Measurements from ENCODE around the gene ATP8B4.

ATP8B4 gene

GRCh38 chr15:50061503-50061902 lies 57.5 kb downstream of the ATP8B4 start:
- Histone ChIP-seq H3K79me2 (ENCODE audit: insufficient read depth, low read depth) (no peaks in the 10 kb centered on the region), H2AFZ (ENCODE audit: low read depth) (no peak overlapping the region), H3K9ac (no peak overlapping the region), H3K27me3 (ENCODE audit: insufficient read depth, low read depth) (no peaks in the 10 kb centered on the region), H3K27ac (no peak overlapping the region), H3K4me3 (IDR thresholded peaks at IDR 0.05; ENCODE audit: insufficient read depth, low read depth, low read length) (no peak overlapping the region), H3K36me3 (ENCODE audit: insufficient read depth) (no peaks in the 10 kb centered on the region), H3K4me2 (no peak overlapping the region), H4K20me1 (ENCODE audit: insufficient read depth) (no peaks in the 10 kb centered on the region), H3K4me1 (ENCODE audit: low read depth, poor library complexity, severe bottlenecking) (peaks cover 17% of the 10 kb centered on the region)
- no peak for TF ChIP-seq CTCF (conservative IDR thresholded peaks at IDR 0.05; ENCODE audit: low read depth, low read length)

GRCh38 chr15:50059883-50060282 lies 59.1 kb downstream of the ATP8B4 start:
- Histone ChIP-seq H2AFZ (ENCODE audit: low read depth) (no peak overlapping the region), H3K27me3 (ENCODE audit: insufficient read depth, low read depth) (no peaks in the 10 kb centered on the region), H3K9ac (no peak overlapping the region), H3K4me3 (IDR thresholded peaks at IDR 0.05; ENCODE audit: insufficient read depth, low read depth, low read length) (no peak overlapping the region), H3K4me1 (ENCODE audit: low read depth, poor library complexity, severe bottlenecking) (peaks cover 17% of the 10 kb centered on the region), H3K36me3 (ENCODE audit: insufficient read depth) (no peaks in the 10 kb centered on the region), H3K4me2 (no peak overlapping the region), H3K79me2 (ENCODE audit: insufficient read depth, low read depth) (no peaks in the 10 kb centered on the region), H4K20me1 (ENCODE audit: insufficient read depth) (no peaks in the 10 kb centered on the region), H3K27ac (no peak overlapping the region)
- no peak for TF ChIP-seq CTCF (conservative IDR thresholded peaks at IDR 0.05; ENCODE audit: low read depth, low read length)

- Histone ChIP-seq H3K4me2 (no peak overlapping the region), H2AFZ (ENCODE audit: low read depth) (no peak overlapping the region), H3K27ac (no peak overlapping the region)
These were observed 59.7 kb downstream of the ATP8B4 start for GRCh38 chr15:50059203-50059772.

GRCh38 chr15:50057905-50058639 lies 61.0 kb downstream of the ATP8B4 start:
- 0 out of 2 replicates have a peak overlapping the region, but pooled peaks have one; percentile 12 for H2AFZ ChIP-seq (ENCODE audit: low read depth)
- H4K20me1 ChIP-seq (ENCODE audit: insufficient read depth): no peaks in the 10 kb centered on the region
- H3K4me3 ChIP-seq (IDR thresholded peaks at IDR 0.05; ENCODE audit: insufficient read depth, low read depth, low read length): no peak overlapping the region
- H3K36me3 ChIP-seq (ENCODE audit: insufficient read depth): no peaks in the 10 kb centered on the region
- H3K4me2 ChIP-seq: no peak overlapping the region
- H3K27me3 ChIP-seq (ENCODE audit: insufficient read depth, low read depth): no peaks in the 10 kb centered on the region
- H3K27ac ChIP-seq: no peak overlapping the region; the same call in 1 of the 2 replicates
- no peak overlapping the region for H3K9ac ChIP-seq
- TF ChIP-seq CTCF (conservative IDR thresholded peaks at IDR 0.05; ENCODE audit: low read depth, low read length): no peak
- no peaks in the 10 kb centered on the region for H3K79me2 ChIP-seq (ENCODE audit: insufficient read depth, low read depth)
- H3K4me1 ChIP-seq (ENCODE audit: low read depth, poor library complexity, severe bottlenecking): peaks cover 17% of the 10 kb centered on the region

More at GRCh38 chr15:50059203-50059772, 59.7 kb downstream of the ATP8B4 start:
- H3K4me1 ChIP-seq (ENCODE audit: low read depth, poor library complexity, severe bottlenecking): peaks cover 17% of the 10 kb centered on the region
- H3K9ac ChIP-seq: no peak overlapping the region
- H3K4me3 ChIP-seq (IDR thresholded peaks at IDR 0.05; ENCODE audit: insufficient read depth, low read depth, low read length): no peak overlapping the region
- no peaks in the 10 kb centered on the region for H3K79me2 ChIP-seq (ENCODE audit: insufficient read depth, low read depth)
- no peaks in the 10 kb centered on the region for H3K36me3 ChIP-seq (ENCODE audit: insufficient read depth)
- H4K20me1 ChIP-seq (ENCODE audit: insufficient read depth): no peaks in the 10 kb centered on the region
- no peak for TF ChIP-seq CTCF (conservative IDR thresholded peaks at IDR 0.05; ENCODE audit: low read depth, low read length)
- H3K27me3 ChIP-seq (ENCODE audit: insufficient read depth, low read depth): no peaks in the 10 kb centered on the region

All from KMS-11 (cell line).